GM19468 (cell line): Measurements from ENCODE around the gene SMOC1.

Experiments used
- ATAC-seq: cut with Tn5 transposase; IDR thresholded peaks from one replicate; pipeline ENCODE4 v1.9.1; 2021; ENCODE audit warnings: mild to moderate bottlenecking, moderate library complexity, moderate number of reproducible peaks; ENCODE audit not compliant: unreplicated experiment; ENCODE audit errors: extremely low read depth

The SMOC1 gene

DNA sequence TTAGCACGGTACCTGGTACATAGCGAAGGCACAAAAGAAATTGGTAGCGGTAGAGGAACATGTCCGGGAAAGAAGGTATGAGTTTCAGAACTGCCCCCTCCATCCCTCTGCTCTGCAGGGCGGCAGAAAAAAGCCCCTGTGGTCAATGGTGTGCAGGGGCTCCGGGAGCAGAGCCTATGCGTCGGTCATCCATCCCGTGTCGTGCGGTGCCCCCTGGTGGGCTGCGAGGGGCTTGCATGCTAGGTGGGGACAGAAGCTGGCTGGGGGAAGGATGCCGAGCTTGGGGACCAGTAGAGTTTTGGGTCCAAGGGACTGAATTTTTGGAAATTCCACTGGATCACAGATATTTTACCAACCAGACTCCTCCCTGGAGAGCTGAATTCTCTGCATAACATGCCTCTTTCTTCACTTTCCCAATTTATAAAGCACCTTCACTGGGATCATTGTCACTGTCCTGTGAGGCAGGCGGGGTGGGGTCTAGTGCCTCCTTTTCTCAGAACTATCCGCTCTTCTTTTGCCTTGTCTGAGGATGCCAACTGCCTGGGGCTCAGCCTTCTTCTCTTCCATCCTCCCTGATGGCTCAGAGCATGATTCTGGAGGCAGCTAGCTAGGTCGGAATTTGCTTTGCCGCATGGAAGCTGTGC lies 148.7 kb downstream of the SMOC1 start:
- no peak for ATAC-seq

DNA sequence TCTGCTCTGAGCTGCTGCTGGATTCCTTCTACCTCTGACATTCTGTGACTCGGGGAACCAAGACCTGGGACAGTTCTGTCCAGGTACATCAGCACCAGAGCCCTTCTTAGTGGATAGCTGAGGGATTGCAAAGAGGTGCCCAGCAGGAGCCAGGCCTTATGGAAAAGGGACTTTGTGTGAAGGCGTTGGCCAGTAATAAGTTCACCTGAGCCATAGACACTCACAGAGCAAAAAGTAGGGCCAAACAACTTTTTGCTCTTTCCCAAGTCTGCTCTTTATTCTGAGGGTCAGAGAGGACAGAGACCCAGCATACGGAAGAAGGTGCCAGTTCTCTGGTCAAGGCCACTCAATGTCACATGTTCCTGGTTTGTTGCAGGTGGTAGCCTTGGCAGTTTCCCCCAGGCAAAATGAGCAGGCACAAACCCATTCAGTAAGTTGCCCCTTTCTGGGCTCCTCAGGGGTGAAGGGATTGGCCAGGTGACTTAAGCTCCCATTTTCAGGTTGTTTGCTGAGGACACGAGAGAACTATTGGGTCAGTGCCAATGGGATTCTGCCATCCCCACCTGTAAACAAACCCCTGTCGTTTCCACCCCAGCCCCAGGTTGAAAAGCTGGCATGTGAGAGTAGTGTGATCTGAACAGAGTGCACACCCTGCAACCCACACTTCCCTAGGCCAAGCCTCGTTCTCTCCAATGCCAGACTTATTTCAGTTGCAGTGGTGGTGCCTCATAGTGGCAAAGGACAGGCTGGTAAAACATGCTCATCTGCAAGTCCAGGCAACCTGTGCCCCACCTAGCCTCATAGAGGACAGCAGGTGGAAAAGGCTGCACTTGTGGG lies 150.3 kb downstream of the SMOC1 start:
- no peak for ATAC-seq

DNA sequence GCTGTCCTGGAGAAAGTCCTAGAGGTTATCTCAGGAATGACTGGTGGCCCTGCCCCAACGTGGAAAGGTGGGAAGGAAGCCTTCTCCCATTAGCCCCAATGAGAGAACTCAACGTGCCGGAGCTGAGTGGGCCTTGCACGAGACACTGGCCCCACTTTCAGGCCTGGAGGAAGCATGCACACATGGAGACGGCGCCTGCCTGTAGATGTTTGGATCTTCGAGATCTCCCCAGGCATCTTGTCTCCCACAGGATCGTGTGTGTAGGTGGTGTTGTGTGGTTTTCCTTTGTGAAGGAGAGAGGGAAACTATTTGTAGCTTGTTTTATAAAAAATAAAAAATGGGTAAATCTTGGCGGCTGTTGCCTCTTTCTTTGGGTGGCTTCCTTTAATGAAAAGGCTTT lies 152.8 kb downstream of the SMOC1 start:
- ATAC-seq = no peak

DNA sequence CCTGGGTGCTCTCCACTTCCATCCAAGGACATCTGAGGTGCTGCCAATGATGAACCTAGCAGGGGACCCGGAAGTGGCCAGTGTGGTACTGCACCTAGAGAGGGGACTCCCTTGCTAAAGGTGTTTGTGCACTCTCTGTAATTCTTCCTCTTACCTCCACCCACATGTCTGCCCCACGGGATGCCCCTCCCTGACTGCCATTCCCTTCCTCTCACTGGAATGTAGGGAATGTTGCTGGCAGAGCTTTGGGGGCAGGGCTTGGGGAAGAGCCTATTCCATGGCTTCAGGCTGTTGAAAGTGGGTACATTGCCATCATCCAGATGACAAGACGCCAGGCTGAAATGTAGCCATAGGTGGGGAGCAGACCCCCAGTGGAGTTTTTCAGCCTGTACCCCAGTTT lies 153.2 kb downstream of the SMOC1 start:
- no peak for ATAC-seq

DNA sequence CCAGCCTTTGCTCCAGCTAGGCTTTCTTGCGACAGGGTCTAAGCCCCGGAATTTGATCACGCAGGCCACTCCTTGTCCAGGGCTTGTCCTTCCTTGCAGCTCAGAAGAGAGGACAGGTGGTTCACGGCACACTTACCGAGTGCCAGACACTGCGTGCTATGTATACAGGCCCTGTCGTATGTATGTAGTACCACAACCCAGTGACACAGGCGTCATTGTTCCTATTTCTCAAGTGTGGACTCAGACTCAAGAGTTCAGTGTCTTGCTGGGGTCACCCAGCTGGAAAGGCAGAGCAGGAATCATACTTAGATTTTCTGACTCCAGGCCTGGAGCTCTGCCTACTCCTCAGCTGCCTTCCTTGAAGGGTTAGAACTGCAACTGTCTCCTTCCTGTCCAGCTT lies 153.9 kb downstream of the SMOC1 start:
- ATAC-seq = no peak

DNA sequence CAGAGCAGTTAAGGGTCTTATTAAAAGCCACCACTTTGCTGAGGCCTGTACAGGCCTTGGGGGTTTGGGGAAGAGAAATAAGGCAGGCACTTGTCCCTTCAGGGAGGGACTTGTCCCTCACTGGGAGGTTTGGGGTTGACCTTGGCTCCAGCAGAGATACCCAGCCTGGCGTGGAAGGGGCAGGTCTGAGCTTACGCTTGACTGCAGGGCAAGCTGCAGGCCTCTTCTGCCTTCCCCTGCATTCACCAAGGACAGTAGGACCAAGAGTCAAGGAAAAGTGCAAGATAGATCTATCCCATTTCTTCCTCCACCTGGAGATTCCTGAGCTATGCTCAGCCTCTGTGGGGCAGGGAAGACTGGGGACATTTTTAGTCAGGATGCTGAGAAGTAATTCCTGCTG lies 154.3 kb downstream of the SMOC1 start:
- no peak for ATAC-seq

DNA sequence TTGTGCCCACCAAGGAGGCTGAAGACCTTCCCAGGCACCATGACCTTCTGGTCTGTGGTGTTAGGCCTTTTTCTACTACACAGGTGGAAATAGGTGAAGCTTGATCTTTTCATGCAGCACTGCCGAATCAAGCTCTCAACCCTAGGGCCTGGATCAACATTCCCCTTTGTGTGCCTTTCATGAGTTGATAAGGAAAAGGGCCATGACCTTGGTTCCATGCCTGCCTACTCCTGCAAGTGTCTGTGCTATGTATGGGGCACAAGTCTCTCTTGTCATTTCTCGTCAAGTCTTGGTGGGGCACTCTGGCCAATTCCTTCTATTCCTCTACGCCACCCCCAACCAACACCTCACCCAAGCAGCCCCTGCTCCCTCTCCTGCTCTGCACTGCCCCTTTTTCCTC lies 155.0 kb downstream of the SMOC1 start:
- ATAC-seq = no peak

DNA sequence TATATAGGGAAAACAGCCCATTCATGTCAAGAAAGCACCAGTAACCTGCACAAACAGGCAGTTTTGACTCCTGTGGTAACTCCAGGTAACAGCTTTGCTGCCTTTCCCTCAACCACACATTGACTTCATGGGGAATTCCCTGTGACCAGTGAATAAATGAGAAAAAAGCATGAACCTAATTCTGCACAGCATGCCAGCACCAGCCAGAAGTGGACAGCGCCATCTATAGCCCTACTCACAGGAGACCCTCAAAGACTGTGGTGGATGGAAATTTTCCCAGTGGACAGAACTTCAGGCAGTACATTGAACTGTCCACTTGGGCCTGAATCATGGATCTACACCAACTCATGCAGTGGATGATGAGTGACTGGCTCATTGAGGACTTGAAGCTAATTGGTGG lies 157.4 kb downstream of the SMOC1 start:
- no peak for ATAC-seq

DNA sequence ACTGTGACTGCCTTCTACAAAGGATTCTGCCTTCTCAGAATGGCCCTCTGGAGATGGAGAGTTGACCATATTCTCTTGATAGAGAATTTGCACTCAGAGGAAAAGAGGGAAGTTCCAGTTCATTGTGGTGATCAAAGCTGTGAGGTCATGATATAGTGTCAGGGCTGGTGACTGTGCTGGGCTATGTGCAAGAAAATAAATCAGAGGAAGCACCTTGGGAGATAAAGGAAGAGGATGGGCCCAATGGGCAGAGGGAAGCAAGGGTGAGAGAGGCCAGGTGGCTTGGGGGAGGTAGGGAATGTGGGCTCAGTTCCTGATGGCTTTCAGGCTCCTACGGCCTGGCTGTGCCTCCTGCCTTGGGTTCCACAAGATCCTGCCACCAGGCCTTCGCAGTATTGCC lies 163.8 kb downstream of the SMOC1 start:
- ATAC-seq = no peak

DNA sequence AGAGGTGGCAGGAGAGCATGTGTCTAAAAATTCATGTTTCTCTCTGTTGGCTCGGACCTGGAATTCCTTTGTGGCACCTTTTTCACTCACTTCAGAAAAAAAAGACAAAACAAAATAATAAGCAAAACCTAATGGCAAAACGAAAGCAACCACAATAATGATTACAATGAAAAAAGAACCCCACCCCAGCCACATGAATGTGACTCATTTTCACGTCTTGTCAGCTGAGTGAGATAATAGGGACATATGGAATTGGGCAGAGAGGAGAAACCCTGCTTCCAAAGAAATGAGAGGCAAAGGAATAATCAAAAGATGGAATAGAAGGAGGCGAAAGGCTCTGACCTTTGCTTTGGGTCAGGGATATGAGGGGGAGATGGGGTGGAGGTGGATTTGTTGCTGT lies 166.1 kb downstream of the SMOC1 start:
- no peak for ATAC-seq

DNA sequence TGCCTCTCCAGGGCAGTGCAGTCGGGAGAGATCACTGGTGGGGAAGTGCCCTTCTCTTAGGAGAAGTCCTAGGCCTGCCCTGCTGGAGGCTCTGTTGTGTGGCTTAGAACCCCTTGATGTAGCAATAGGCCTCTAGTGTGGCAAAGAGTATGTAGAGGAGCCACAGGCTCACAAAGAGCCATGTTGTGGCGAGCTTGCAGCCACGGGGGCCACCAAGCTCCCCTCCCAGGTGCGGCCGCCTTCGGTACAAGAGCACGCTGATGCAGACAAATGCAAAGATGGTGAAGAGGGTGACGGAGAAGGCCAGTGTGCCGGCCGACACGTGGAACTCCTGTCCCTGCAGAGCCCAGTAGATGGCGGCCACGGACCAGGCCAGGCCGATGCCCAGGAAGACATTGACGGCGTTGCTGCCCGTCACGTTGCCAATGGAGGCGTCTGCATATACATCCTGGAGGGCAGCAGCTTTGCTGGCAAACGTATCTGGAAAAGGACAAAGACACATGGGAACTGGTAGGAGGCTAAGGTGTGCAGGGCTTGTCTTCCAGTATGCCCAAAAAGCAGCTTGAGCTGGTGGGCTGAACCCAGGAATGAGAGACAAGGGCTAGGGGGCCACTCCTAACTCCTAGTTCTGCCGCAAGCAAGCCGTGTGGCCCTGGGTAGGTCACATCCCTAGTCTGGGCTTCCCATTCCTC lies 166.8 kb downstream of the SMOC1 start:
- no peak for ATAC-seq

DNA sequence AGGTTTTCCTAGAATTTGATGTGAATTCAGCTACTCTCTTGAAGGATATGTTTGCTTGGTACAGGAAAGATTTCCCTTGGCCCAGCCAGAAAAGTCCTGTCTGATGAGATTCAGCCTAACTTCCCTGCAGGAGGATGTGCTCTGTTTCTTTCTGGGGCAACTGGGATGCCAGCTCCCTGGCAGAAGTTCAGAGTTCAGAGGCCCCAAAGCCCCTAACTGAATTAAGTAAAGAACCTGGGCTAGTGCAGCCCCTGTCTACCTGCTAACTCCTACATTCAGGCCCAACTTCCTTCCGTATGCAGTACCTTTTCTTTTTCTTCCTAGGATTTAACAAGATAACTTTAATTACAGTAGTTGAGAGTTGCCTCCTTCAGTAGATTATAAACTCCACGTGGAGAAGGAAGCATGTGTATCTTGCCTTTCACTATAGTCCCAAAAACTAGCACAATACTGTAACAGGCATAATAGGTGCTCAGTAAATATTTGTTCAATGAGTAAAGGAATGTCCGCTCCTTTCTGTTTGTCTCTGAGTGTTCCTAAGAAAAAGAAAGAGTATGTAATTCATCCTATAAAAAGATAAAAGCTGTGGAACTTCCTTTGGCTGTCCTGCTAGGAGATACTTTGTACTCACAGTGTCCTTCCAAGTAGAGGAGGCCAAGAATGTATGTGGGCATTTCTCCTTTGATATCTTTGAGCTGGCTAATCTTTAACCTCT lies 168.5 kb downstream of the SMOC1 start:
- no peak for ATAC-seq

DNA sequence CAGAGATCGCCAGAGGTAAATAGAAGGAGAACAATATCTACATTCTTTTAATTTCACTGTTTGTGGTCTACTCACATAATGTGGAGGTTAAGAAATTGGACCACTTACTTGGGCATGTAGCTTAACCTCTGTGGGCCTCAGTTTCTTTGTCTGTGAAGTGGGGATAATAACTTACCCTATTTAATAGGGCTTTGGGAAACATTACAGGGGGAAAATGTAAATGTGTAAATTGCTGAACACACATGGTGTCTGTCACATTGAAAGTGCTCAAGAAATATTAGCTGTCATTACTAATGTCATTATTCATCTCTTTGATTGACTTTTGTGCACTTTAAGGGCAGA lies 169.1 kb downstream of the SMOC1 start:
- no peak for ATAC-seq

DNA sequence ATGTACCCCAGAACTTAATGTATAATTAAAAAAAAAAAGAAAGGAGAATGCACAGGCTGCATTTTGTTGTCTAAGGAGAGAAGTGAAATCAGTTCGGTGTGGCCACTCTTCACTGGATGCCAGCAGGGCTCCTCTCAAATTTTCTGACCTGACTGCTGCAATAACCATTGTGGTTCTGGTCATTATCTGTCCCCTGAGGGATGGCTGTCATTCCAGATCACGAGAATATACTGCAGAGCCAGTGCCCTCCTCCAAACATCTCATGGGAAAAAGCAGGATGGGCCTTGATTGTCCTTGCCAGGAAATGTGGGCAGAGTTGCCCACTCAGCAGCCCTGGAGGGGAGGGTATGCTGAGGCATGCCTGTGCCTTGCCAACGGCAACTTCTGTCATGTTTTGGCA lies 170.4 kb downstream of the SMOC1 start:
- no peak for ATAC-seq

DNA sequence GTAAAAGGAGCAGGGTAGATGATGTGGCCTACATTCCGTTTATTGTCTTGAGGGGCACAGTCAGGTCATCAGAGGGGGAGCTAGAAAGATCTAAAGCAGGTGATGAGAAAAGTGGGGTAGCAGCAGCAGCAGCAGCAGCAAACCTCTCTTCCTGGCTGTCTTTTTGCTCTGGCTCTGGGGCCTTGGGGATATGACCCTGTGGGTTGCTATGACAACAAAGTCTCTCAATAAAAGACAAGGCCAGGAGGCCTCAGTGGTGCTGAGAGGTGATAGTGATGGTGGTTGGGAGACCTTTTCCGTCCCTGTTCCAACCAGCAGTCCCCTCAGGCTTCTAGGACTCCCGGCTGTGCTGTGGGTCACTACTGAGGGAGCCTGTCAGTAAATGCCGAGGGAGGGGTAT lies 170.9 kb downstream of the SMOC1 start:
- no peak for ATAC-seq

DNA sequence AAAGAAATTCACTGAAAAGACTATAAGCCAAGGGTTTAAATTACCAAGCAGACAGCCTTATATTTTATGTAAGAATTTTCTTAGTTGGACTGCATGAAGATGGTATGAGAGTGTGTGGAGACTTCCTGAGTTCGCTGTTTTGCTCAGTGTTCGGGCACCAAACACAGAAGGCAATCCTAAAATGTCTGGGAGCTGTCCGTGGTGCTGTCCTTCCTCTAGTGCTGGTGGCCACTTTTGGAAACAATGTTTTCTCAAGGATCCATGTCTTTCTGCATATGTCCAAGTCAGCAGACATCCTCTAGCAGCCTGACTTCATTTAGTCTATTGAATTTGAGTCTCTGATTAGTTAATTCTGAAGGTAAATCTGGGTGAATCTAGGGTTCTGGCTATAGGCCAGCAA lies 173.8 kb downstream of the SMOC1 start:
- ATAC-seq = no peak

DNA sequence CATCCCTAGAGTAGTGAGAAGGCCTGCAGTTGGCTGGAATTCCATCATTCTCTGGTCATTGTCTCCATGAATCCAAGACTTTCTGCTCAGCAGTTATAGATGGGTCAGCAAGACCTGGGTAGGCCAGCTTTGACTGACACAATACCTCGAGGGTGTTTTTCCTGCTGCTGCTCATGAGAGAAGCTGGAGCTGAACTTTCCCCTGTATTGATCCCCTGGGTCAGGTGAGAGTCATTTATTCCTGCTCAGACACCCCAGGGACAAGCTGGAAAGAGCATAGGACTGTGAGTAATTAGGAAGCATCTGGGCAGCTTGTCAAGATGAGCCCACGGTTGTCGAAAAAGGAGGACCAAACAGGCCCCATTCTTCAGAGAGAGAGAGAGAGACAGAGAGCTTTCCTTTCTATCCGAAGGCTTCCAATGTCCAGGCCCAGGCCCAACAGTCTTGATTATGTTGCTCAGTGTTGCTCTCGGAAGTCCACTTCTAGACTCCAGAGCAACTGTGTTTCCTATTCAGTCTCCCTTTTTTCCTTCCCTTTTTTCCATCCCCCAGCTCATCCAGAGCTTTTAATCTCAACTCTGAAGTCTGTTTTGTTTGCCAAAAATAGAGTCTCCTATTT lies 178.4 kb downstream of the SMOC1 start:
- no peak for ATAC-seq

DNA sequence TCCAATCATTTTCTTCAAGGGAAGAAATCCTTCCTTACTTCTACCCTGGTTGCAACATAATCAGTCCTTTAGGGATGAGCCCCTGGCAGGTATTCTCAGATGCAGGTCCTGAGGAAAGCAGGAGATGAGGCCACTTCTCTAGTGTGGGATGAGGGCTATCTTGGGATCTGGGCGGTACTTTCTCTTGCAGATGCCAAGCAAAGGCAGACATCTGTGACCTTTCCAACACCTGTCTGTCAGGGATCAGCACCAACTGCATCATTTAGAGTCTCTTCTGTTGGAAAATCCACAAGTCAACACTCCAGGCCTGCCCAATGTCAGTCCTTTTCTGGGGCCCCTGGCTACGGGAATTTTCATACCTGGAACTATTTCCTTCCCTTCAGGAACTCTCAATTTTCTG lies 180.3 kb downstream of the SMOC1 start:
- ATAC-seq = no peak

DNA sequence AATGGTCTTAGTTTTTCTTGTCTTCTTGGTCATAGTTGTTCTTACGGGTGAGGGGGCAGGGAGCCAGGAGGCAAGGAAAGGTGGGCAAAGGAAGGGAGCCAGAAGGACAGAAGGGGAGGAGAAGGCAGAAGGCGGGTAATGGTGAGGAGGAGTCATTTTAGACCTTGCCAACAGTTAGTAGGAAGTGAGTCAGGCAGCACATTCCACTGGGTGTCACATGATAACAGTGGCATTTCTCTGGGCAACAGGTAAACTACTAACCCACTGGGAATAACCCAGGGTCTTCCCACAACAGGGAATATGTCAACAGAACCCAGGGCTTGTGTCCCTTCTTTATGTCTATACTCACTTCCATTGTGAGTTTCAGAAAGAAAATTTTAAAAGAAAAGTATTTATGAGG lies 181.9 kb downstream of the SMOC1 start:
- no peak for ATAC-seq

DNA sequence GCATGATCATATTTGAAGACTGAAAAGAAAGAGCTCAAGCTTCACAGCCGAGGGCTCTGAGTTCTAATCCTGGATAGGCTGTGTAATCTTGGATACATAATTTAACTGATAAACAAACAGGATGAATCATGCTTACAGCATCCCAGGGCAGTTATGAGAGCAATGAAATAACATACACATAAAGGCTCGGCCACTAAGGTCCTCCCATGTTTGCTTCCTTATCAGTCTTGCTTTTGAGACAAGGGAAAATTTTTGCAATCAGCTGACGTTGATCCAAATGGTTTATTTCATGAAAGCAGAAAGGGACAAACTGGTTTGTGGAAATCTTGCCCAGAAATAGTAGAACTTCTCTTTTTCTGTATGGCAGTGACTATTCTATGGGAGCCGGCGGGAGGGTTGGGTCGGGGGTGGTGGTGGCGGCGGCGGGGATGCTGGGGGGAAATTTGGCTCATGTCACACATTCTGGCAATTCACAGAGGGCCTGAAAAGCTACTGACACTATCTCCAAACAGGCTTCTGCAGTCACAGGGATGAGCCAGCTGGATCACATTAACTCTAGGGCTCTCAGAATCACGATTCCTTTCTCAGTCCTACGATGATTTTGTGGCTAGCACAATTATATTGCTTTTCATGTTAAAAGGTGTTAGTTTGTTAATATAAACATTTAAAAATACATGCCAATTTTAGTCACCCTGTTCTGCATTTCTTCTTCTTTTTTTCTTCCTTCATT lies 185.1 kb downstream of the SMOC1 start:
- no peak for ATAC-seq
